GM18858 (cell line): Measurements from ENCODE around the gene NDUFS7.

ENCODE experiments used
- ATAC-seq: cut with Tn5 transposase; IDR thresholded peaks from one replicate; pipeline ENCODE4 v1.9.1; 2021; ENCODE audit not compliant: unreplicated experiment

Gene NDUFS7

GRCh38 chr19:1383312-1384084 is at the start of gene NDUFS7:
TSS of gene NDUFS7 (plus strand) at chr19:1383907. CDS start at chr19:1383927, 20 bp downstream.
- peak; percentile 52 for ATAC-seq

- no peak for ATAC-seq
Observed at GRCh38 chr19:1336079-1336684, 47.5 kb upstream of the NDUFS7 start.

- ATAC-seq, result no peak
Observed at GRCh38 chr19:1340681-1341469, 42.8 kb upstream of the NDUFS7 start.

- no peak for ATAC-seq
Observed at GRCh38 chr19:1343041-1343440, 40.7 kb upstream of the NDUFS7 start.

GRCh38 chr19:1349211-1349610 is 34.5 kb upstream of the NDUFS7 start:
- no peak for ATAC-seq

GRCh38 chr19:1350867-1351266 is 32.8 kb upstream of the NDUFS7 start:
- ATAC-seq, result no peak

GRCh38 chr19:1351381-1351851 is 32.3 kb upstream of the NDUFS7 start:
- no peak for ATAC-seq

- no peak for ATAC-seq
Observed at GRCh38 chr19:1353144-1353543, 30.6 kb upstream of the NDUFS7 start.

GRCh38 chr19:1354970-1355567 is 28.6 kb upstream of the NDUFS7 start:
- no peak for ATAC-seq

- no peak for ATAC-seq
Observed at GRCh38 chr19:1355568-1356507, 27.9 kb upstream of the NDUFS7 start.

GRCh38 chr19:1356508-1356865 is 27.2 kb upstream of the NDUFS7 start:
- no peak for ATAC-seq

- no peak for ATAC-seq
Observed at GRCh38 chr19:1357531-1358109, 26.1 kb upstream of the NDUFS7 start.

- no peak for ATAC-seq
Observed at GRCh38 chr19:1360126-1360817, 23.4 kb upstream of the NDUFS7 start.

GRCh38 chr19:1360818-1361461 is 22.8 kb upstream of the NDUFS7 start:
- no peak for ATAC-seq

- ATAC-seq, result no peak
Observed at GRCh38 chr19:1361601-1362386, 21.9 kb upstream of the NDUFS7 start.

GRCh38 chr19:1362387-1363257 is 21.1 kb upstream of the NDUFS7 start:
- ATAC-seq, result no peak

- no peak for ATAC-seq
Observed at GRCh38 chr19:1363599-1363998, 20.1 kb upstream of the NDUFS7 start.
